GM21786 (cell line): ENCODE data around the gene ACOXL.

ENCODE experiments used
- ATAC-seq: cut with Tn5 transposase; IDR thresholded peaks from one replicate; pipeline ENCODE4 v1.9.1; 2021; ENCODE audit not compliant: unreplicated experiment

ACOXL gene

GRCh38 chr2:110872521-110872920 is 140.1 kb downstream of the ACOXL start:
- ATAC-seq = no peak

- ATAC-seq = no peak
Measured at GRCh38 chr2:110873056-110873502, 140.7 kb downstream of the ACOXL start.

- ATAC-seq = no peak
Measured at GRCh38 chr2:110873597-110874452, 141.5 kb downstream of the ACOXL start.

GRCh38 chr2:110874453-110875383 is 142.3 kb downstream of the ACOXL start:
- peak; percentile 66 for ATAC-seq

GRCh38 chr2:110875384-110875725 is 143.0 kb downstream of the ACOXL start:
- no peak for ATAC-seq

- ATAC-seq = no peak
Measured at GRCh38 chr2:110876167-110876999, 144.0 kb downstream of the ACOXL start.

- no peak for ATAC-seq
Measured at GRCh38 chr2:110877031-110877827, 144.9 kb downstream of the ACOXL start.

- ATAC-seq = no peak
Measured at GRCh38 chr2:110878150-110878549, 145.8 kb downstream of the ACOXL start.

- peak; percentile 52 for ATAC-seq
Measured at GRCh38 chr2:110881908-110882307, 149.5 kb downstream of the ACOXL start.

GRCh38 chr2:110883406-110883805 is 151.0 kb downstream of the ACOXL start:
- ATAC-seq = no peak

GRCh38 chr2:110885256-110885655 is 152.9 kb downstream of the ACOXL start:
- ATAC-seq = no peak

- no peak for ATAC-seq
Measured at GRCh38 chr2:110886826-110887573, 154.6 kb downstream of the ACOXL start.

- ATAC-seq = no peak
Measured at GRCh38 chr2:110888411-110888810, 156.0 kb downstream of the ACOXL start.

- ATAC-seq = no peak
Measured at GRCh38 chr2:110891626-110892025, 159.3 kb downstream of the ACOXL start.

GRCh38 chr2:110896226-110896625 is 163.9 kb downstream of the ACOXL start:
- ATAC-seq = no peak

GRCh38 chr2:110897966-110898365 is 165.6 kb downstream of the ACOXL start:
- no peak for ATAC-seq

GRCh38 chr2:110900191-110900590 is 167.8 kb downstream of the ACOXL start:
- no peak for ATAC-seq

GRCh38 chr2:110903548-110903947 is 171.2 kb downstream of the ACOXL start:
- ATAC-seq = no peak

- no peak for ATAC-seq
Measured at GRCh38 chr2:110904116-110904778, 171.9 kb downstream of the ACOXL start.
